Osteocyte (in vitro differentiated cells): ENCODE data around the gene WDR70. TPM values are rescaled to one million over a fixed set of nuclear protein-coding genes. Genes with fewer than 3 reads are reported as not detected.
A peak's percentile ranks its signal among the peaks of the same experiment; 100 is the strongest.
"Not testable (repeated sequence)": the region's sequence is repeated elsewhere in the genome, so short reads cannot be mapped to it uniquely, and the experiment has no call there.

ENCODE experiments used
- DNase-seq: peaks from one replicate; pipeline ENCODE4 v3.0.0; 2021; ENCODE audit warnings: mixed read lengths; ENCODE audit not compliant: unreplicated experiment; ENCODE audit errors: extremely low spot score
- H3K27ac Mint-ChIP-seq: one replicate; pipeline ENCODE4 v1.8.0; 2021; ENCODE audit warnings: mild to moderate bottlenecking, mixed read lengths; ENCODE audit not compliant: unreplicated experiment
- H3K27me3 Mint-ChIP-seq: one replicate; pipeline ENCODE4 v1.8.0; 2021; ENCODE audit warnings: mixed read lengths; ENCODE audit not compliant: unreplicated experiment
- H3K36me3 Mint-ChIP-seq: one replicate; pipeline ENCODE4 v1.8.0; 2021; ENCODE audit warnings: mixed read lengths; ENCODE audit not compliant: unreplicated experiment
- H3K4me1 Mint-ChIP-seq: one replicate; pipeline ENCODE4 v1.8.0; 2021; ENCODE audit warnings: mixed read lengths; ENCODE audit not compliant: unreplicated experiment
- H3K4me3 Mint-ChIP-seq: one replicate; pipeline ENCODE4 v1.8.0; 2021; ENCODE audit warnings: mild to moderate bottlenecking, moderate library complexity, mixed read lengths; ENCODE audit not compliant: unreplicated experiment
- H3K9me3 Mint-ChIP-seq: one replicate; pipeline ENCODE4 v1.8.0; 2021; ENCODE audit warnings: mixed read lengths; ENCODE audit not compliant: unreplicated experiment
- total RNA-seq: library from RNA; stranded (reverse); gene quantifications from 2 replicates; pipeline ENCODE4 v1.2.1, GENCODE V29; 2021
- TF ChIP-seq, protein P1 (sequence below): fragments of 200-600 bp; sonication (generic); IDR thresholded peaks from 2 replicates; pipeline ENCODE4 v1.5.0; 2021; ENCODE audit warnings: antibody characterized with exemption, mild to moderate bottlenecking, moderate library complexity

Gene WDR70
- total RNA-seq, 1 donor from 2014 or later, result 35.4 TPM

DNA sequence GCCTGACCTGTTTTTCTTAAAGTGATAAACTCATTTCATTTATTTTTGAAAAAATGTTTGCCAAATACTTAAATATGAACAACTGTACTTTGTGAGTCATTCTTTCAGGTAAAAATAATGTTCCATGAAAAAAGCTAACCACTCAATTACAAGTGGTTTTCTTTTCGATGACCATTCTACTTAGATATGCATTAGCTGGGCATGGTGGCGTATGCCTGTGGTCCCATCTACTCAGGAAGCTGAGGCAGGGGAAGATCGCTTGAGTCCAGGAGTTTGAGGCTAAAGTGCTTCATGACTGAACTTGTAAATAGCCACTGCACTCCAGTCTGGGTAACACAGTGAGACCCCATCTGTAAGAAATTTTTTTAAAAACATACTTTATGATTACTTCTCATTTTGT, 4.0 kb upstream of the WDR70 start:
- Mint-ChIP-seq H3K4me1 (peaks cover 13% of the 10 kb centered on the region), H3K4me3 (no peak overlapping the region), H3K36me3 (peaks cover 3% of the 10 kb centered on the region), H3K9me3 (no peaks in the 10 kb centered on the region), H3K27me3 (no peaks in the 10 kb centered on the region), H3K27ac (no peak overlapping the region)
- TF ChIP-seq, protein P1, sequence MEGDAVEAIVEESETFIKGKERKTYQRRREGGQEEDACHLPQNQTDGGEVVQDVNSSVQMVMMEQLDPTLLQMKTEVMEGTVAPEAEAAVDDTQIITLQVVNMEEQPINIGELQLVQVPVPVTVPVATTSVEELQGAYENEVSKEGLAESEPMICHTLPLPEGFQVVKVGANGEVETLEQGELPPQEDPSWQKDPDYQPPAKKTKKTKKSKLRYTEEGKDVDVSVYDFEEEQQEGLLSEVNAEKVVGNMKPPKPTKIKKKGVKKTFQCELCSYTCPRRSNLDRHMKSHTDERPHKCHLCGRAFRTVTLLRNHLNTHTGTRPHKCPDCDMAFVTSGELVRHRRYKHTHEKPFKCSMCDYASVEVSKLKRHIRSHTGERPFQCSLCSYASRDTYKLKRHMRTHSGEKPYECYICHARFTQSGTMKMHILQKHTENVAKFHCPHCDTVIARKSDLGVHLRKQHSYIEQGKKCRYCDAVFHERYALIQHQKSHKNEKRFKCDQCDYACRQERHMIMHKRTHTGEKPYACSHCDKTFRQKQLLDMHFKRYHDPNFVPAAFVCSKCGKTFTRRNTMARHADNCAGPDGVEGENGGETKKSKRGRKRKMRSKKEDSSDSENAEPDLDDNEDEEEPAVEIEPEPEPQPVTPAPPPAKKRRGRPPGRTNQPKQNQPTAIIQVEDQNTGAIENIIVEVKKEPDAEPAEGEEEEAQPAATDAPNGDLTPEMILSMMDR, result no peak
- no peak for DNase-seq

GRCh38 chr5:37378066-37378465, 1.1 kb upstream of the WDR70 start:
- H3K27me3 Mint-ChIP-seq, H3K36me3 Mint-ChIP-seq, H3K4me1 Mint-ChIP-seq, H3K4me3 Mint-ChIP-seq, H3K27ac Mint-ChIP-seq, H3K9me3 Mint-ChIP-seq: not testable (repeated sequence)
- DNase-seq, result peak; percentile 65

DNA sequence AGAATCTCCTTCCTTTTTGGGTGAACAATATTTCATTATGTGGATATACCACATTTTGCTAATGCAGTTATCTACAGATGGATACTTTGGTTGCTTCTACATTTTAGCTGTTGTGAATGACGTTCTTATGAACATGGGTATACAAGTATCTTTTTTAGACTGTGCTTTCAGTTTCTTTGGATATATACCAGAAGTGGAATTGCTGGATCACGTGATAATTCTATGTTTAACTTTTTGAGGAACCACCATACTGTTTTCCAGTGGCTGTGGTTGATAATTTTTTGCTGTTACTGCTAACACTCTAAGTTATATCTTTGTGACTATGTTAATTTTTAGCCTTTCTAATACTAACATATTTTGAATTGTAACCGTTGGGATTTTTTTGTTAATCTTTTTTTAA, 12.5 kb downstream of the WDR70 start:
- DNase-seq, result no peak
- Mint-ChIP-seq H3K36me3 (peaks cover 26% of the 10 kb centered on the region), H3K4me1 (no peaks in the 10 kb centered on the region), H3K27ac (no peak overlapping the region), H3K4me3 (no peak overlapping the region), H3K9me3 (no peaks in the 10 kb centered on the region), H3K27me3 (no peaks in the 10 kb centered on the region)
- TF ChIP-seq, protein P1, result no peak

DNA sequence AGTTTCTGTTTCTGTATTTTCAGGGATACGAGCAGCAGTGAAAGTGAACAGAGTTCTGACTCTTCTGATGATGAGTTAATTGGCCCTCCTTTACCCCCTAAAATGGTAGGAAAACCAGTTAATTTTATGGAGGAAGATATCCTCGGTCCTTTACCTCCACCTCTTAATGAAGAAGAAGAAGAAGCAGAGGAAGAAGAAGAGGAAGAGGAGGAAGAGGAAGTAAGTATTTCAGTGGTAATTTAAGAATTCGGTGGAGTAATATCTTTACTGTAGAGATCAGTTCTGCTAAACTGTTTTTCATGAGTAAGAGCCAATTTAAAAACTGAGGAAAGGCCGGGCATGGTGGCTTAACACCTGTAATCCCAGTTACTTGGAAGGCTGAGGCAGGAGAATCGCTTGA, 17.2 kb downstream of the WDR70 start:
- Mint-ChIP-seq H3K27me3 (no peaks in the 10 kb centered on the region), H3K9me3 (no peaks in the 10 kb centered on the region), H3K36me3 (peaks cover 40% of the 10 kb centered on the region), H3K4me3 (no peak overlapping the region), H3K27ac (no peak overlapping the region), H3K4me1 (no peaks in the 10 kb centered on the region)
- no peak for DNase-seq
- TF ChIP-seq, protein P1, result no peak

- no peaks in the 10 kb centered on the region for H3K4me1 Mint-ChIP-seq
- DNase-seq, result no peak
- H3K4me3 Mint-ChIP-seq, result no peak overlapping the region
- peaks cover 34% of the 10 kb centered on the region for H3K36me3 Mint-ChIP-seq
- no peaks in the 10 kb centered on the region for H3K27me3 Mint-ChIP-seq
- TF ChIP-seq, protein P1, result no peak
- H3K27ac Mint-ChIP-seq, result no peak overlapping the region
- H3K9me3 Mint-ChIP-seq, result no peaks in the 10 kb centered on the region
Observed at GRCh38 chr5:37400501-37400900, 21.4 kb downstream of the WDR70 start.

GRCh38 chr5:37412515-37412914, 33.4 kb downstream of the WDR70 start:
- no peaks in the 10 kb centered on the region for H3K9me3 Mint-ChIP-seq
- H3K27me3 Mint-ChIP-seq, result no peaks in the 10 kb centered on the region
- H3K4me3 Mint-ChIP-seq, result no peak overlapping the region
- H3K27ac Mint-ChIP-seq, result no peak overlapping the region
- TF ChIP-seq, protein P1, result no peak
- H3K4me1 Mint-ChIP-seq, result no peaks in the 10 kb centered on the region
- DNase-seq, result no peak
- peaks cover 18% of the 10 kb centered on the region for H3K36me3 Mint-ChIP-seq

DNA sequence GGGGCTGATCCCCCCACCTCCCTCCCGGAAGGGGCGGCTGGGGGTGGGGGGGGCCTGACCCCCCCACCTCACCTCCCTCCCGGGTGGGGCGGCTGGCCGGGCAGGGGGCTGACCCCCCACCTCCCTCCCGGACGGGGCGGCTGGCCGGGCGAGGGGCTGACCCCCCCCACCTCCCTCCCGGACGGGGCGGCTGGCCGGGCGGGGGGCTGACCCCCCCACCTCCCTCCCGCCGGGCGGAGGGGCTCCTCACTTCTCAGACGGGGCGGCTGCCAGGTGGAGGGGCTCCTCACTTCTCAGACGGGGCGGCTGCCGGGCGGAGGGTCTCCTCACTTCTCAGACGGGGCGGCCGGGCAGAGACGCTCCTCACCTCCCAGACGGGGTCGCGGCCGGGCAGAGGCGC, 36.3 kb downstream of the WDR70 start:
- H3K36me3 Mint-ChIP-seq, result peaks cover 17% of the 10 kb centered on the region
- not testable (repeated sequence) for H3K27ac Mint-ChIP-seq, H3K27me3 Mint-ChIP-seq, DNase-seq, H3K4me1 Mint-ChIP-seq, H3K9me3 Mint-ChIP-seq, H3K4me3 Mint-ChIP-seq
